ENCODE data around the gene CCDC57. TPM values are rescaled to one million over a fixed set of nuclear protein-coding genes. Genes with fewer than 3 reads are reported as not detected.

Gene CCDC57
- total and polyA plus RNA-seq, 8 donors, result 43.9 to 166 (median 75.4) TPM

DNA sequence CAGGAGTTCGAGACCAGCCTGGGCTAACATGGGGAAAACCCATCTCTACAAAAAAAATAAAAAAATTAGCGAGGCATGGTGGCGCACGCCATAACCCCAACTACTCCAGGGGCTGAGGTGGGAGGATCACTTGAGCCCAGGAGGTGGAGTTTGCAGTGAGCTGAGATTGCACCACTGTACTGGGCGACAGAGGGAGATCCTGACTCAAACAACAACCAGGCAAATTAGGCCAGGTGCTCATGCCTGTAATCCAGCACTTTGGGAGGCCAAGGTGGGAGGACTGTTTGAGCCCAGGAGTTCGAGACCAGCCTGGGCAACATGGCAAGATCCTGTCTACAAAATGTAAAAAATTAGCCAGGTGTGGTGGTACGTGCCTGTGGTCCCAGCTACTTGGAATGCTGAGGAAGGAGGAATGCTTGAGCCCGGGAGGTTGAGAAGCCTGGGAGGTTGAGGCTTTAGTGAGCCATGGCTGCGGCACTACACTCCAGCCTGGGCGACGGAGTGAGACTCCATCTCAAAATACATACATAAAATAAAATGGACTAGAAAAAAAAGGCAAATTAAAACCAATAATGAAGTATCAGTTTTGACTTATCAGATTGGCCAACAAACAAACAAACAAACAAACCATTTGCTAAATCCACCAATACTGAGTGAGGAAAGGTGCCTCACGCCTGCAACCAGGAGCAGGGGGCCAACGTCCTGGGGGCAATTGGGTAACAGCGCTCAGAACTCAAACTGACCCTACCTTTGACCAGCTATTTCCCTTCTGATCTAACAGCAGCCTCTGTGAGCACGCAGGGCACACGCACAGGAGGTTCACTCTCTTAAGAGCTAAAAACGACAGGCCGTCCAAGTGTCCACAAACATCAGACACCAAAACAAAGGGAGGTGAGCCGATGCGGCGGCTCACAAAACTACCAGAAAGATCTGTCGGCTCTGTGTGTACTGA, 95.2 kb downstream of the CCDC57 start:
- Histone ChIP-seq H3K4me3 (no peak overlapping the region), H3K9me3 (no peaks in the 10 kb centered on the region), H3K4me1 (peaks cover 7 to 21% (median 10%) of the 10 kb centered on the region in 4 donors), H3K36me3 (peaks cover 2 to 42% (median 28%) of the 10 kb centered on the region in 4 donors), H3K27ac (peak overlapping the region in 1 of 5 donors; percentile 69), H3K27me3 (no peaks in the 10 kb centered on the region)
- intact Hi-C loops (cut with DNase I; ENCODE audit: low total_unique reads), result no loop called here
- TF ChIP-seq, protein P1, sequence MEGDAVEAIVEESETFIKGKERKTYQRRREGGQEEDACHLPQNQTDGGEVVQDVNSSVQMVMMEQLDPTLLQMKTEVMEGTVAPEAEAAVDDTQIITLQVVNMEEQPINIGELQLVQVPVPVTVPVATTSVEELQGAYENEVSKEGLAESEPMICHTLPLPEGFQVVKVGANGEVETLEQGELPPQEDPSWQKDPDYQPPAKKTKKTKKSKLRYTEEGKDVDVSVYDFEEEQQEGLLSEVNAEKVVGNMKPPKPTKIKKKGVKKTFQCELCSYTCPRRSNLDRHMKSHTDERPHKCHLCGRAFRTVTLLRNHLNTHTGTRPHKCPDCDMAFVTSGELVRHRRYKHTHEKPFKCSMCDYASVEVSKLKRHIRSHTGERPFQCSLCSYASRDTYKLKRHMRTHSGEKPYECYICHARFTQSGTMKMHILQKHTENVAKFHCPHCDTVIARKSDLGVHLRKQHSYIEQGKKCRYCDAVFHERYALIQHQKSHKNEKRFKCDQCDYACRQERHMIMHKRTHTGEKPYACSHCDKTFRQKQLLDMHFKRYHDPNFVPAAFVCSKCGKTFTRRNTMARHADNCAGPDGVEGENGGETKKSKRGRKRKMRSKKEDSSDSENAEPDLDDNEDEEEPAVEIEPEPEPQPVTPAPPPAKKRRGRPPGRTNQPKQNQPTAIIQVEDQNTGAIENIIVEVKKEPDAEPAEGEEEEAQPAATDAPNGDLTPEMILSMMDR (IDR thresholded peaks at IDR 0.05), result no peak
- no peak for TF ChIP-seq POLR2A (IDR thresholded peaks at IDR 0.05)
- no peak for TF ChIP-seq EP300 (IDR thresholded peaks at IDR 0.05)
- no peak for TF ChIP-seq POLR2AphosphoS5 (IDR thresholded peaks at IDR 0.05)
- DNase-seq, result no peak
- WGBS, 5 donors, result 79 to 87% (median 84%) methylated on average over 22 of the region's 22 CpGs

DNA sequence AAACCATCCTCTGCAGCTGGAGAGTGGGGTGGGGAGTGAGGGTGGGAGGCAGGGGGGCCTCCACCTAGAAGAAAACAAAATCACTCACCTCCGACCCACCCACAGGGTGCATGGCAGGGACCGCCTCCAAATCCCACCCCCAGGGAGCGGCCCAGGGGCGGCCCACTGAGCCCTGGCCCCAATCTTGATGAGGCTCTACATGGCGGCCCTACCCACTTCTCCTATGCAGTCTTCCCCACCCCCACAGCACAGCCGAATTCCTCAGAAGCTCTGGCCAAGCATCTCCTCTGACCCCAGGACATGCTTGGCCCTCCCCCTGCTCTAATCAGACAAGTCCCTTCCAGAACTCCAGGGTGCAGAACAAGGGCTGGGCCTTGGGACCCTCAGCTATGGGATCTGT, 96.4 kb downstream of the CCDC57 start:
- Histone ChIP-seq H3K36me3 (peaks cover 2 to 40% (median 26%) of the 10 kb centered on the region in 4 donors), H3K4me1 (peaks cover 7 to 21% (median 10%) of the 10 kb centered on the region in 4 donors), H3K27me3 (no peaks in the 10 kb centered on the region), H3K27ac (no peak overlapping the region), H3K4me3 (no peak overlapping the region), H3K9me3 (no peaks in the 10 kb centered on the region)
- intact Hi-C loops (cut with DNase I; ENCODE audit: low total_unique reads), result no loop called here
- 79 to 88% (median 82%) methylated on average over 6 of the region's 6 CpGs for WGBS, 5 donors
- TF ChIP-seq POLR2AphosphoS5 (IDR thresholded peaks at IDR 0.05) (no peak), EP300 (IDR thresholded peaks at IDR 0.05) (no peak), POLR2A (IDR thresholded peaks at IDR 0.05) (no peak)
- TF ChIP-seq, protein P1 (IDR thresholded peaks at IDR 0.05), result no peak
- DNase-seq, result no peak

DNA sequence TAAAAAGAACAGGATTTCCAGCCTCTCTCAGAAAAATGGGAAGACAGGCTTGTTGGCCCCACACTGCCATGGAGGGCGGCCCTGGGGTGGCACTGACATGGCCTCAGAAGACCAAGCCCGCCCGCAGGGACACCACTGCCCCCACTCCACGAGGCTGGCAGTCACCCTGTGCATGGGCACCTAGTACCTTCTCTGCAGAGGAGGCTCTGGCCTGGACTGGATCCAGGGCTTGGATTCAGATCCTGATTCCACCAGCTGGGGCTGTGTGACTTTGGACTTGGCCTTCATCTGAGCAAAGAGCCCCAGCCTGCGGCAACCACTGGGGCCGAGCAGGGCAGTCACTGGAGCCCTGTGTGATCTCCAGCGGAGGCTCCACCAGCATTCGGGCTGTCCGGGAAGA, 97.8 kb downstream of the CCDC57 start:
- H3K9me3 ChIP-seq, result no peaks in the 10 kb centered on the region
- no peak overlapping the region for H3K4me3 ChIP-seq
- TF ChIP-seq POLR2AphosphoS5 (IDR thresholded peaks at IDR 0.05) (no peak), EP300 (IDR thresholded peaks at IDR 0.05) (no peak), POLR2A (IDR thresholded peaks at IDR 0.05) (no peak)
- TF ChIP-seq, protein P1 (IDR thresholded peaks at IDR 0.05), result no peak
- H3K27me3 ChIP-seq, result no peaks in the 10 kb centered on the region
- peaks cover 2 to 37% (median 26%) of the 10 kb centered on the region in 4 donors for H3K36me3 ChIP-seq
- peaks cover 7 to 25% (median 13%) of the 10 kb centered on the region in 4 donors for H3K4me1 ChIP-seq
- H3K27ac ChIP-seq, result peak overlapping the region in 1 of 5 donors; percentile 5
- 82 to 95% (median 91%) methylated on average over 8 to 9 of the region's 9 CpGs for WGBS, 5 donors
- no peak for DNase-seq
- intact Hi-C loops (cut with DNase I; ENCODE audit: low total_unique reads), result no loop called here

DNA sequence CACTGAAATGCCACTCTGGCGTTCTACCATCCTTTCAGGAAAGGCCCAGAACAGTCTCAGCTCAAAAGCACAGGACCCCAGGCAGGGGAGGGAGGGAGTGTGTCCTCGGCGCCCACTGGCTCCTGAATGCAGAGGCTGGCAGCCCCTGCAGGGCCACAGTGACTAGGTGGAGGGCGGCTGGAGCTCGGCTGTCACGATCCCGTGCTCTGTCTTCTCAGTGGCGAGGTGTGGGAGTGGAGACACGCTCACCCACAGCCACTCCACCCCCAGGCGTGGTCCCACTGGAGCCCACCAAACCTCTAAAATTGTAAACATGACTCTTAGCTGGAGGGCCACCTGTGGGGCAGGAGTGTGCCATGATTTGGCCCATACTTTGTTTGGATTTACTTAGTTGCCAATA, 98.2 kb downstream of the CCDC57 start:
- Histone ChIP-seq H3K27ac (peak overlapping the region in 1 of 5 donors; percentile 5), H3K36me3 (peaks cover 2 to 37% (median 26%) of the 10 kb centered on the region in 4 donors), H3K4me3 (no peak overlapping the region), H3K27me3 (no peaks in the 10 kb centered on the region), H3K9me3 (no peaks in the 10 kb centered on the region), H3K4me1 (peaks cover 3 to 23% (median 9%) of the 10 kb centered on the region in 4 donors)
- DNase-seq, result no peak
- intact Hi-C loops (cut with DNase I; ENCODE audit: low total_unique reads), result no loop called here
- 90 to 97% (median 94%) methylated on average over 10 of the region's 10 CpGs for WGBS, 5 donors
- no peak for TF ChIP-seq EP300 (IDR thresholded peaks at IDR 0.05)
- no peak for TF ChIP-seq POLR2AphosphoS5 (IDR thresholded peaks at IDR 0.05)
- no peak for TF ChIP-seq POLR2A (IDR thresholded peaks at IDR 0.05)
- TF ChIP-seq, protein P1 (IDR thresholded peaks at IDR 0.05), result no peak

Measured in stomach (tissue), 9 donors.